Loucy (cell line): Measurements from ENCODE around the gene ALK.

Experiments
- H2AFZ ChIP-seq: fragments of 200-600 bp; sonication (generic); 2 replicates; pipeline ENCODE4 v1.6.0; 2016; ENCODE audit warnings: antibody characterized with exemption, mild to moderate bottlenecking, low read length, moderate library complexity
- H3F3A ChIP-seq: fragments of 200-600 bp; 2 replicates; pipeline ENCODE4 v1.6.0; 2016; ENCODE audit warnings: antibody characterized with exemption, low read depth, mild to moderate bottlenecking
- H3K27me3 ChIP-seq: fragments of 200-600 bp; sonication (generic); 2 replicates; pipeline ENCODE4 v1.6.1; 2014; ENCODE audit warnings: low read length, mild to moderate bottlenecking; ENCODE audit not compliant: insufficient read depth, poor library complexity, severe bottlenecking
- H3K36me3 ChIP-seq: fragments of 200-600 bp; sonication (generic); 2 replicates; pipeline ENCODE4 v1.6.1; 2016; ENCODE audit warnings: low read length; ENCODE audit not compliant: insufficient read depth
- H3K4me1 ChIP-seq: fragments of 200-600 bp; sonication (generic); 2 replicates; pipeline ENCODE4 v1.5.1; 2014; ENCODE audit warnings: low read length, mild to moderate bottlenecking; ENCODE audit not compliant: insufficient read depth, poor library complexity, severe bottlenecking
- H3K4me2 ChIP-seq: fragments of 200-600 bp; sonication (generic); 2 replicates; pipeline ENCODE4 v1.6.0; 2014; ENCODE audit warnings: antibody characterized with exemption, low read length, low read depth, mild to moderate bottlenecking; ENCODE audit not compliant: poor library complexity, severe bottlenecking
- H3K4me3 ChIP-seq: fragments of 200-600 bp; sonication (generic); 2 replicates; pipeline ENCODE4 v1.5.1; 2014; ENCODE audit warnings: low read length, mild to moderate bottlenecking, mixed read lengths; ENCODE audit not compliant: poor library complexity, severe bottlenecking
- H3K79me2 ChIP-seq: fragments of 200-600 bp; sonication (generic); 2 replicates; pipeline ENCODE4 v1.6.1; 2014; ENCODE audit warnings: low read length; ENCODE audit not compliant: insufficient read depth
- H3K9ac ChIP-seq: fragments of 200-600 bp; sonication (generic); 2 replicates; pipeline ENCODE4 v1.6.0; 2014; ENCODE audit warnings: mild to moderate bottlenecking, low read depth, low read length, moderate library complexity; ENCODE audit not compliant: poor library complexity, severe bottlenecking
- H3K9me2 ChIP-seq: fragments of 200-600 bp; sonication (generic); replicated peaks from 2 replicates; pipeline ENCODE4 v1.6.1; 2016; ENCODE audit warnings: low read depth, low read length, mixed read lengths
- H3K9me3 ChIP-seq: fragments of 200-600 bp; sonication (generic); 2 replicates; pipeline ENCODE4 v1.6.1; 2014; ENCODE audit warnings: mild to moderate bottlenecking, antibody characterized with exemption, low read length, low read depth; ENCODE audit not compliant: insufficient read depth
- H4K20me1 ChIP-seq: fragments of 200-600 bp; sonication (generic); 2 replicates; pipeline ENCODE4 v1.6.0; 2014; ENCODE audit warnings: antibody characterized with exemption, low read length, mild to moderate bottlenecking; ENCODE audit not compliant: insufficient read depth, poor library complexity, severe bottlenecking
- CTCF ChIP-seq: fragments of 200-600 bp; sonication (generic); conservative IDR thresholded peaks from 2 replicates; pipeline ENCODE4 v1.5.1; 2014; ENCODE audit warnings: mild to moderate bottlenecking, antibody characterized with exemption, low read length
- EZH2phosphoT487 ChIP-seq: fragments of 200-600 bp; IDR thresholded peaks from 2 replicates; pipeline ENCODE4 v1.6.1; 2018; ENCODE audit warnings: antibody characterized with exemption, mild to moderate bottlenecking, moderate library complexity, borderline replicate concordance

The ALK gene

GRCh38 chr2:29447513-29447912, 473.9 kb downstream of the ALK start:
- H3K9me2 ChIP-seq: no peaks in the 10 kb centered on the region
- H3K27me3 ChIP-seq: no peaks in the 10 kb centered on the region
- no peaks in the 10 kb centered on the region for H3K36me3 ChIP-seq
- H3K9ac ChIP-seq: no peak overlapping the region
- H4K20me1 ChIP-seq: no peaks in the 10 kb centered on the region
- H2AFZ ChIP-seq: no peak overlapping the region
- peaks cover 7% of the 10 kb centered on the region for H3K4me1 ChIP-seq
- H3K9me3 ChIP-seq: no peaks in the 10 kb centered on the region
- H3K4me3 ChIP-seq: no peak overlapping the region
- no peak overlapping the region for H3K4me2 ChIP-seq
- TF ChIP-seq EZH2phosphoT487 (no peak), CTCF (no peak)
- no peaks in the 10 kb centered on the region for H3K79me2 ChIP-seq
- H3F3A ChIP-seq: no peaks in the 10 kb centered on the region

GRCh38 chr2:29446847-29447246, 474.5 kb downstream of the ALK start:
- Histone ChIP-seq H3K36me3 (no peaks in the 10 kb centered on the region), H2AFZ (no peak overlapping the region), H3K9me2 (no peaks in the 10 kb centered on the region), H3K79me2 (no peaks in the 10 kb centered on the region), H3K4me2 (no peak overlapping the region), H4K20me1 (no peaks in the 10 kb centered on the region), H3K4me1 (peaks cover 7% of the 10 kb centered on the region), H3K27me3 (no peaks in the 10 kb centered on the region), H3K9me3 (no peaks in the 10 kb centered on the region), H3K4me3 (no peak overlapping the region), H3F3A (no peaks in the 10 kb centered on the region), H3K9ac (no peak overlapping the region)
- TF ChIP-seq CTCF: no peak
- TF ChIP-seq EZH2phosphoT487: no peak

- H3K4me1 ChIP-seq: peaks cover 7% of the 10 kb centered on the region
- H4K20me1 ChIP-seq: no peaks in the 10 kb centered on the region
- H3K4me2 ChIP-seq: no peak overlapping the region
- H3K4me3 ChIP-seq: no peak overlapping the region
- H3K27me3 ChIP-seq: no peaks in the 10 kb centered on the region
- H3K9ac ChIP-seq: no peak overlapping the region
- H3F3A ChIP-seq: no peaks in the 10 kb centered on the region
- no peaks in the 10 kb centered on the region for H3K9me2 ChIP-seq
- TF ChIP-seq EZH2phosphoT487 (no peak), CTCF (no peak)
- no peaks in the 10 kb centered on the region for H3K36me3 ChIP-seq
- no peaks in the 10 kb centered on the region for H3K79me2 ChIP-seq
- H3K9me3 ChIP-seq: no peaks in the 10 kb centered on the region
- H2AFZ ChIP-seq: no peak overlapping the region
These were observed 477.2 kb downstream of the ALK start for GRCh38 chr2:29444150-29444549.
